Panc1 (cell line): ENCODE measurements around the gene CLEC14A. TPM values are rescaled to one million over a fixed set of nuclear protein-coding genes. Genes with fewer than 3 reads are reported as not detected.

Experiments used
- ATAC-seq: fragments of 200-7000 bp; cut with Tn5 transposase; 2 replicates; pipeline ENCODE4 v1.9.1; 2020; ENCODE audit warnings: mild to moderate bottlenecking, moderate library complexity
- BruUV-seq: library from RNA; stranded (reverse); fragments of 400-500 nt; replicated peaks from 2 replicates; lab custom pipeline; 2021; lab: Mats Ljungman, UMichigan
- CTCF ChIA-PET: fragments of 300-600 bp; sonication (Branson Sonifier 250); formaldehyde crosslinking; loops from one replicate; lab custom pipeline; 2022; ENCODE audit warnings: antibody characterized with exemption; lab: Charles Lee
- POLR2A ChIA-PET: fragments of 300-600 bp; sonication (Branson Sonifier 250); formaldehyde crosslinking; loops from one replicate; lab custom pipeline; 2022; ENCODE audit warnings: antibody characterized with exemption; lab: Charles Lee
- DNase-seq: peaks from one replicate; pipeline ENCODE4 v3.0.0-alpha.2; 2010; ENCODE audit warnings: low read depth, low spot score
- H3K27ac ChIP-seq: 2 replicates; pipeline ENCODE4 v1.5.1; 2011; ENCODE audit warnings: mild to moderate bottlenecking, low read length, inconsistent platforms
- H3K27me3 ChIP-seq: fragments of 200-500 bp; sonication (Bioruptor generic); 2 replicates; pipeline ENCODE4 v1.6.0; 2014; ENCODE audit warnings: low read length, inconsistent platforms; ENCODE audit not compliant: control insufficient read depth, insufficient read depth
- H3K36me3 ChIP-seq: fragments of 200-500 bp; sonication (Bioruptor generic); 2 replicates; pipeline ENCODE4 v1.5.1; 2014; ENCODE audit warnings: inconsistent platforms, mild to moderate bottlenecking, low read length, moderate library complexity; ENCODE audit not compliant: control insufficient read depth, insufficient read depth
- H3K4me1 ChIP-seq: 2 replicates; pipeline ENCODE4 v1.5.1; 2011; ENCODE audit warnings: inconsistent platforms, mild to moderate bottlenecking, low read length, moderate library complexity; ENCODE audit not compliant: control insufficient read depth, insufficient read depth
- H3K4me3 ChIP-seq, 2 experiments: 2 replicates each; pipeline ENCODE4 v1.5.1; 2011 to 2012; ENCODE audit warnings: low read depth in 2 of 2, low read length in 2 of 2, mild to moderate bottlenecking in 2 of 2, inconsistent platforms in 1 of 2, moderate library complexity in 1 of 2
- H3K9me3 ChIP-seq: fragments of 200-500 bp; sonication (Bioruptor generic); 2 replicates; pipeline ENCODE4 v1.5.1; 2014; ENCODE audit warnings: low read depth, mild to moderate bottlenecking, inconsistent platforms, low read length, moderate library complexity; ENCODE audit not compliant: control insufficient read depth, insufficient read depth
- CTCF ChIP-seq: fragments of 450-650 bp; IDR thresholded peaks from 2 replicates; pipeline ENCODE4 v1.5.1; 2017; ENCODE audit warnings: mild to moderate bottlenecking
- POLR2AphosphoS5 ChIP-seq: IDR thresholded peaks from 2 replicates; pipeline ENCODE4 v1.6.1; 2012; ENCODE audit warnings: mild to moderate bottlenecking, low read depth, low read length, moderate library complexity
- REST ChIP-seq, 2 experiments: IDR thresholded peaks; 2 replicates each; pipeline ENCODE4 v1.6.1; 2011 to 2012; ENCODE audit warnings: low read depth in 2 of 2, control low read depth in 1 of 2, low read length in 1 of 2, mild to moderate bottlenecking in 1 of 2, moderate library complexity in 1 of 2; ENCODE audit not compliant: insufficient read depth in 1 of 2
- SIN3A ChIP-seq: IDR thresholded peaks from 2 replicates; pipeline ENCODE4 v1.6.1; 2012; ENCODE audit warnings: low read depth, mild to moderate bottlenecking, low read length, moderate library complexity, borderline replicate concordance; ENCODE audit not compliant: insufficient read depth
- TCF7L2 ChIP-seq: IDR thresholded peaks from 2 replicates; pipeline ENCODE4 v1.6.1; 2011; ENCODE audit warnings: mild to moderate bottlenecking, low read depth, low read length, inconsistent platforms
- in situ Hi-C: cut with HindIII; loops from 2 replicates; pipeline ENCODE4 v1.10.0; 2016; ENCODE audit warnings: low sequenced_read_pairs, low pct_unique_long_range_greater_than_20kb
- intact Hi-C: fragments of 100-400 bp; cut with micrococcal nuclease; formaldehyde crosslinking; loops from one replicate; pipeline ENCODE4 v1.10.0; 2022; ENCODE audit not compliant: unreplicated experiment
- total RNA-seq: library from RNA; stranded (reverse); gene quantifications from one replicate; pipeline ENCODE4 v1.2.1, GENCODE V29; 2021; ENCODE audit not compliant: unreplicated experiment

Gene CLEC14A
- total RNA-seq, 1 experiment from 2014 or later, result 0.10 TPM

DNA sequence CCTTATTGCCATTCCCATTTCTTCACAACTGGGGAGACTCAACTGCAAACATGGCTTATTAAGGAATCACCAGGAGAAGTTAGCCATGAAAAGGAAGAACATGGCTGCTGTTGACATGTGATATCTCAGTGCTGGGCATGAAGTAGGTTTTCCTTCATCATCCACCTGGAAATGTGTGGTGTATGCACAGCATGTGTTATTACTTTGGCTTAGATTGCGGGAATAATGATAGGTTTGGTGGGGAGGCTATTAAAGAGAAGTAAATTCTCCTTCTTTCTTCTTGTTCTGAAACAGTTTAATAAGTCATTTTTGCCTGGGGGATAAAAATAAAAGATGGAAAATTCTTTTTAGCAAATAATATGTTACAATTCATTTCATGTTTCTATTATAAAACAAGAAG lies 23.7 kb upstream of the CLEC14A start:
- intact Hi-C loops (no loop called here), in situ Hi-C loops (no loop called here)
- Histone ChIP-seq H3K4me1 (no peaks in the 10 kb centered on the region), H3K4me3 (no peak overlapping the region), H3K9me3 (no peaks in the 10 kb centered on the region), H3K27me3 (no peaks in the 10 kb centered on the region), H3K27ac (no peak overlapping the region), H3K36me3 (no peaks in the 10 kb centered on the region)
- TF ChIP-seq TCF7L2 (no peak), SIN3A (no peak), POLR2AphosphoS5 (no peak), REST (IDR thresholded peaks at IDR 0.05; ENCODE audit: insufficient read depth in 1 of 2, low read depth in 2 of 2, low read length in 1 of 2) (no peak), CTCF (no peak)
- DNase-seq, result no peak
- CTCF ChIA-PET, result no interaction called here
- no peak for ATAC-seq
- BruUV-seq, result no TSS peak
- POLR2A ChIA-PET, result no interaction called here

GRCh38 chr14:38278035-38278434 lies 22.1 kb upstream of the CLEC14A start:
- H3K36me3 ChIP-seq, result no peaks in the 10 kb centered on the region
- BruUV-seq, result no TSS peak
- no peaks in the 10 kb centered on the region for H3K27me3 ChIP-seq
- DNase-seq, result no peak
- ChIA-PET POLR2A (no interaction called here), CTCF (no interaction called here)
- no peaks in the 10 kb centered on the region for H3K4me1 ChIP-seq
- intact Hi-C loops (no loop called here), in situ Hi-C loops (no loop called here)
- no peak overlapping the region for H3K27ac ChIP-seq
- ATAC-seq, result no peak
- no peak overlapping the region for H3K4me3 ChIP-seq
- no peak for TF ChIP-seq REST (IDR thresholded peaks at IDR 0.05; ENCODE audit: insufficient read depth in 1 of 2, low read depth in 2 of 2, low read length in 1 of 2)
- no peak for TF ChIP-seq SIN3A
- no peak for TF ChIP-seq POLR2AphosphoS5
- no peak for TF ChIP-seq TCF7L2
- no peak for TF ChIP-seq CTCF
- H3K9me3 ChIP-seq, result no peaks in the 10 kb centered on the region
